ENCODE results near the gene CA5A. TPM values are rescaled to one million over a fixed set of nuclear protein-coding genes. Genes with fewer than 3 reads are reported as not detected.
"Not testable (repeated sequence)": the region's sequence is repeated elsewhere in the genome, so short reads cannot be mapped to it uniquely, and the experiment has no call there.

Gene CA5A
- total RNA-seq, 1 donor from 2014 or later = not detected

- no peak for DNase-seq (ENCODE audit: low spot score)
These were observed 12.1 kb downstream of the CA5A start for GRCh38 chr16:87924041-87924810.

GRCh38 chr16:87922250-87922871 is 14.0 kb downstream of the CA5A start:
- no peak for DNase-seq (ENCODE audit: low spot score)

GRCh38 chr16:87921236-87921773 is 15.0 kb downstream of the CA5A start:
- DNase-seq (ENCODE audit: low spot score) = no peak

- no peak for DNase-seq (ENCODE audit: low spot score)
These were observed 16.7 kb downstream of the CA5A start for GRCh38 chr16:87919681-87919994.

- DNase-seq (ENCODE audit: low spot score) = no peak
These were observed 17.3 kb downstream of the CA5A start for GRCh38 chr16:87918866-87919680.

GRCh38 chr16:87918338-87918737 is 18.0 kb downstream of the CA5A start:
- DNase-seq (ENCODE audit: low spot score) = no peak

GRCh38 chr16:87917503-87917902 is 18.8 kb downstream of the CA5A start:
- no peak for DNase-seq (ENCODE audit: low spot score)

GRCh38 chr16:87914812-87915211 is 21.5 kb downstream of the CA5A start:
- DNase-seq (ENCODE audit: low spot score) = no peak

GRCh38 chr16:87914021-87914725 is 22.2 kb downstream of the CA5A start:
- DNase-seq (ENCODE audit: low spot score) = not testable (repeated sequence)

- DNase-seq (ENCODE audit: low spot score) = not testable (repeated sequence)
These were observed 23.6 kb downstream of the CA5A start for GRCh38 chr16:87912691-87913090.

GRCh38 chr16:87911106-87911763 is 25.1 kb downstream of the CA5A start:
- not testable (repeated sequence) for DNase-seq (ENCODE audit: low spot score)

GRCh38 chr16:87909203-87909935 is 27.0 kb downstream of the CA5A start:
- DNase-seq (ENCODE audit: low spot score) = peak; percentile 92

GRCh38 chr16:87908101-87908500 is 28.2 kb downstream of the CA5A start:
- not testable (repeated sequence) for DNase-seq (ENCODE audit: low spot score)

- not testable (repeated sequence) for DNase-seq (ENCODE audit: low spot score)
These were observed 30.8 kb downstream of the CA5A start for GRCh38 chr16:87905521-87905920.

- DNase-seq (ENCODE audit: low spot score) = not testable (repeated sequence)
These were observed 31.4 kb downstream of the CA5A start for GRCh38 chr16:87904963-87905362.

- DNase-seq (ENCODE audit: low spot score) = not testable (repeated sequence)
These were observed 35.8 kb downstream of the CA5A start for GRCh38 chr16:87900489-87900888.

- no peak for DNase-seq (ENCODE audit: low spot score)
These were observed 38.5 kb downstream of the CA5A start for GRCh38 chr16:87897521-87898505.

GRCh38 chr16:87896924-87897520 is 39.3 kb downstream of the CA5A start:
- not testable (repeated sequence) for DNase-seq (ENCODE audit: low spot score)

Data from mesenteric fat pad (tissue), 1 donor.